NCI-H524 treated with DMSO at 0.1 percent for 48 hours (cell line): ENCODE results near the gene DIS3L2.

ENCODE experiments used
- DNase-seq: peaks from one replicate; lab custom pipeline; 2025; lab: John Stamatoyannopoulos, UW

The DIS3L2 gene

GRCh38 chr2:232229911-232230310 is 268.4 kb downstream of the DIS3L2 start:
- DNase-seq, result no peak

GRCh38 chr2:232230560-232230959 is 269.0 kb downstream of the DIS3L2 start:
- DNase-seq, result no peak

- DNase-seq, result no peak
Observed at GRCh38 chr2:232231554-232231953, 270.0 kb downstream of the DIS3L2 start.

- DNase-seq, result no peak
Observed at GRCh38 chr2:232232915-232233314, 271.4 kb downstream of the DIS3L2 start.

- DNase-seq, result no peak
Observed at GRCh38 chr2:232234922-232235615, 273.6 kb downstream of the DIS3L2 start.

- DNase-seq, result peak; percentile 71
Observed at GRCh38 chr2:232235716-232236115, 274.2 kb downstream of the DIS3L2 start.

GRCh38 chr2:232236200-232236599 is 274.7 kb downstream of the DIS3L2 start:
- DNase-seq, result peak; percentile 16

GRCh38 chr2:232237464-232237863 is 276.0 kb downstream of the DIS3L2 start:
- no peak for DNase-seq

- no peak for DNase-seq
Observed at GRCh38 chr2:232238108-232238507, 276.6 kb downstream of the DIS3L2 start.

- no peak for DNase-seq
Observed at GRCh38 chr2:232238596-232238995, 277.1 kb downstream of the DIS3L2 start.

GRCh38 chr2:232239951-232240681 is 278.6 kb downstream of the DIS3L2 start:
- DNase-seq, result no peak

GRCh38 chr2:232240906-232241305 is 279.4 kb downstream of the DIS3L2 start:
- DNase-seq, result no peak

- no peak for DNase-seq
Observed at GRCh38 chr2:232242316-232242715, 280.8 kb downstream of the DIS3L2 start.

GRCh38 chr2:232245111-232245510 is 283.6 kb downstream of the DIS3L2 start:
- DNase-seq, result no peak

- DNase-seq, result no peak
Observed at GRCh38 chr2:232246245-232246644, 284.7 kb downstream of the DIS3L2 start.

GRCh38 chr2:232249096-232249495 is 287.6 kb downstream of the DIS3L2 start:
- DNase-seq, result no peak

- no peak for DNase-seq
Observed at GRCh38 chr2:232250246-232251175, 289.0 kb downstream of the DIS3L2 start.

GRCh38 chr2:232255033-232255432 is 293.5 kb downstream of the DIS3L2 start:
- DNase-seq, result no peak

- no peak for DNase-seq
Observed at GRCh38 chr2:232260075-232260474, 298.6 kb downstream of the DIS3L2 start.

- no peak for DNase-seq
Observed at GRCh38 chr2:232261776-232262175, 300.3 kb downstream of the DIS3L2 start.

GRCh38 chr2:232263295-232263694 is 301.8 kb downstream of the DIS3L2 start:
- no peak for DNase-seq

GRCh38 chr2:232264081-232264480 is 302.6 kb downstream of the DIS3L2 start:
- no peak for DNase-seq

- no peak for DNase-seq
Observed at GRCh38 chr2:232265329-232265728, 303.8 kb downstream of the DIS3L2 start.
